ENCODE measurements around the gene POU2AF1. TPM values are rescaled to one million over a fixed set of nuclear protein-coding genes. Genes with fewer than 3 reads are reported as not detected.

The POU2AF1 gene
- total and polyA plus RNA-seq, 2 donors from 2014 or later, result 0.95 to 18.5 TPM

DNA sequence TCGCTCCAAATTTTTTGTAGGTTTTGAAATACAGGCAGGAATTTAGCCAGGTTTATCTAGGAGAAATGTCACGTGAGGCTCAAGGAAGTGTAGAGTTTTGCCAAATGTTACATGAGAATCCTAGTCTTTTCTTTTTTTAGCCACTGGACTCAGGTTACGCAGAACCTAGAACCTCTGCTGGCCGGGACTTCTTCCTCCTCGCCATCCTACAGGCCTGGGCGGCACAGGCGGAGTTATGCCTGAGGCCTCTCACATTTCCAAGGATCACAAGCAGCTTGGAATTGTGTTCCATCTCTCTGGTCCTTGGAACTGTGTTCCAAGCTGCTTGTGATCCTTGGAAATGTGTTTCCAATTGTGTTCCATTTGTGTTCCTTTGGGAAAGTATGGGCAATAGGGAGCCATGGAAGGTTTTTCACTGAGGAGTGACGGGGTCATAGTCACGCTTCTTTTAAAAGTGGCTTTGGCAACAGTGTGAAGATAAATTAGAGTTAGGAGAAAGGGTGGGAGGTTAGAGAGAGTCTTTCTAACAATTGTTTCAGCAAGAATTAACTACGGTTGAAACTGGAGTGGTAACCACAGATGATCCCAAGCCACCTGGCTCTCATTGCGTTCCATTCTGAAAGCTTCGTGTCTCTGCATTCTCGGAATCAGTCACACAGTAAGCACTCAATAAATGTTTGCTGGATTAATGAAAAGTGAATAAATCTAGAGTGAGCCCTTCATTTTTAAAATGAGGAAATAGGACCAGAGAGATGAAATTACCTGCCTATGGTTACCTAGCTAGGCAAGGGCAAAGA is 12.5 kb upstream of the POU2AF1 start:
- Histone ChIP-seq H3K9me3 (ENCODE audit: control insufficient read depth in 2 of 3, insufficient read depth in 1 of 3, low read length in 3 of 3) (no peaks in the 10 kb centered on the region), H3K36me3 (ENCODE audit: control insufficient read depth in 2 of 3, insufficient read depth in 3 of 3, low read length in 3 of 3) (no peaks in the 10 kb centered on the region), H3K4me3 (ENCODE audit: low read length in 3 of 3) (no peak overlapping the region), H3K27ac (ENCODE audit: low read depth in 2 of 2, low read length in 2 of 2) (no peak overlapping the region), H3K9ac (ENCODE audit: low read length in 3 of 3) (no peak overlapping the region), H3K27me3 (ENCODE audit: control insufficient read depth, insufficient read depth, low read length) (no peaks in the 10 kb centered on the region), H3K4me1 (ENCODE audit: control insufficient read depth in 2 of 3, insufficient read depth in 2 of 3, low read depth in 1 of 3, low read length in 3 of 3) (peaks cover 0 to 3% (median 0%) of the 10 kb centered on the region in 3 donors)
- FAIRE-seq (no peak), DNase-seq (no peak)
- intact Hi-C loops (cut with DNase I), result no loop called here
- TF ChIP-seq, protein P1, sequence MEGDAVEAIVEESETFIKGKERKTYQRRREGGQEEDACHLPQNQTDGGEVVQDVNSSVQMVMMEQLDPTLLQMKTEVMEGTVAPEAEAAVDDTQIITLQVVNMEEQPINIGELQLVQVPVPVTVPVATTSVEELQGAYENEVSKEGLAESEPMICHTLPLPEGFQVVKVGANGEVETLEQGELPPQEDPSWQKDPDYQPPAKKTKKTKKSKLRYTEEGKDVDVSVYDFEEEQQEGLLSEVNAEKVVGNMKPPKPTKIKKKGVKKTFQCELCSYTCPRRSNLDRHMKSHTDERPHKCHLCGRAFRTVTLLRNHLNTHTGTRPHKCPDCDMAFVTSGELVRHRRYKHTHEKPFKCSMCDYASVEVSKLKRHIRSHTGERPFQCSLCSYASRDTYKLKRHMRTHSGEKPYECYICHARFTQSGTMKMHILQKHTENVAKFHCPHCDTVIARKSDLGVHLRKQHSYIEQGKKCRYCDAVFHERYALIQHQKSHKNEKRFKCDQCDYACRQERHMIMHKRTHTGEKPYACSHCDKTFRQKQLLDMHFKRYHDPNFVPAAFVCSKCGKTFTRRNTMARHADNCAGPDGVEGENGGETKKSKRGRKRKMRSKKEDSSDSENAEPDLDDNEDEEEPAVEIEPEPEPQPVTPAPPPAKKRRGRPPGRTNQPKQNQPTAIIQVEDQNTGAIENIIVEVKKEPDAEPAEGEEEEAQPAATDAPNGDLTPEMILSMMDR (IDR thresholded peaks at IDR 0.05; ENCODE audit: borderline replicate concordance, extremely low read depth, insufficient read depth), result no peak

DNA sequence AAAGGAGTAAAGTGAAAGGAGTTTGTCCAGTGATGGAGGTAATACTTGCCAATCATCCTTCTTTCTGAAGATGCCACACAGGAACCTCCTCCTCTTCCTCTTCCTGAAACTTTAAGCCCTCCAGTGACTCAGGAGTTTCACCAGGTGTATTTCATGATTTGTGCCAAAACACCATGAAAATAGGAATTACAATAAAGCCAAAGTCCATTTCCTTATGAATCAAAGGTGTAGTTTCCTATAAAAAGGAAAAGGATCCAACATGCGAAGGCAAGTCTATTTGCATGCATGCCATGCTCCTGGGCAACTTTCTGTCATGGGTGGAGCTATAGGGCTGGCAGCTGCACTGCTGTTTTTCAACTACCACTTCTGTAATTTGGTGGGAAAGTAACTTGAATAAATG is 9.8 kb upstream of the POU2AF1 start:
- Histone ChIP-seq H3K4me1 (ENCODE audit: control insufficient read depth in 2 of 3, insufficient read depth in 2 of 3, low read depth in 1 of 3, low read length in 3 of 3) (peaks cover 0 to 3% (median 0%) of the 10 kb centered on the region in 3 donors), H3K4me3 (ENCODE audit: low read length in 3 of 3) (no peak overlapping the region), H3K27ac (ENCODE audit: low read depth in 2 of 2, low read length in 2 of 2) (no peak overlapping the region), H3K9ac (ENCODE audit: low read length in 3 of 3) (no peak overlapping the region), H3K27me3 (ENCODE audit: control insufficient read depth, insufficient read depth, low read length) (no peaks in the 10 kb centered on the region), H3K36me3 (ENCODE audit: control insufficient read depth in 2 of 3, insufficient read depth in 3 of 3, low read length in 3 of 3) (no peaks in the 10 kb centered on the region), H3K9me3 (ENCODE audit: control insufficient read depth in 2 of 3, insufficient read depth in 1 of 3, low read length in 3 of 3) (no peaks in the 10 kb centered on the region)
- TF ChIP-seq, protein P1 (IDR thresholded peaks at IDR 0.05; ENCODE audit: borderline replicate concordance, extremely low read depth, insufficient read depth), result no peak
- DNase-seq (no peak), FAIRE-seq (no peak)
- intact Hi-C loops (cut with DNase I), result no loop called here

DNA sequence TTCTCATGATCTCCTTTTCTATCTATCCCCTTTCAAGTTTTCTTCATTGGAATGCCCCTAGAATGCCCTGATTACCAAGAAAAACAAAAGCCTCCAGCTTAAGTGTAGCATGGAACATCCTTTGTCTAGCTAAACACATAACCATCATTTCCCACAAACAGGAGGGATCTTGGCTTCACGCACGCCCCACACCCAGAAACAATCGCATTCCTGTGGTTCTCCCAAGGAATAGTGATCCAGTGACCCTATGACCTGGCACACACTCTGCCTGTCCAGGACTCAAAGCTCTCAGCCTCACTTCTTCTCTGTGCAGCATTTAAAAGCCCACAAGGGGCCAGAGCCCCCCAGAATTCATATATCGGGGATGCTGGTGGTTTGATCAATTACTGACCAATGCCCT is 9.3 kb upstream of the POU2AF1 start:
- no peaks in the 10 kb centered on the region for H3K27me3 ChIP-seq (ENCODE audit: control insufficient read depth, insufficient read depth, low read length)
- TF ChIP-seq, protein P1 (IDR thresholded peaks at IDR 0.05; ENCODE audit: borderline replicate concordance, extremely low read depth, insufficient read depth), result no peak
- intact Hi-C loops (cut with DNase I), result no loop called here
- DNase-seq (no peak), FAIRE-seq (no peak)
- H3K27ac ChIP-seq (ENCODE audit: low read depth in 2 of 2, low read length in 2 of 2), result no peak overlapping the region
- no peak overlapping the region for H3K4me3 ChIP-seq (ENCODE audit: low read length in 3 of 3)
- no peak overlapping the region for H3K9ac ChIP-seq (ENCODE audit: low read length in 3 of 3)
- no peaks in the 10 kb centered on the region for H3K9me3 ChIP-seq (ENCODE audit: control insufficient read depth in 2 of 3, insufficient read depth in 1 of 3, low read length in 3 of 3)
- no peaks in the 10 kb centered on the region for H3K36me3 ChIP-seq (ENCODE audit: control insufficient read depth in 2 of 3, insufficient read depth in 3 of 3, low read length in 3 of 3)
- peaks cover 0 to 3% (median 0%) of the 10 kb centered on the region in 3 donors for H3K4me1 ChIP-seq (ENCODE audit: control insufficient read depth in 2 of 3, insufficient read depth in 2 of 3, low read depth in 1 of 3, low read length in 3 of 3)

Data from kidney (tissue), 14 donors.